ENCODE results near the gene TMEM223.

Gene TMEM223

GRCh38 chr11:62810748-62811147, 18.9 kb upstream of the TMEM223 start:
- H3K27me3 ChIP-seq (ENCODE audit: low read depth, low read length) = no peaks in the 10 kb centered on the region
- no peak for TF ChIP-seq CTCF (IDR thresholded peaks at IDR 0.05; ENCODE audit: low read depth, low read length)
- no peak for TF ChIP-seq EZH2phosphoT487 (IDR thresholded peaks at IDR 0.05; ENCODE audit: low read depth)
- H3K9me3 ChIP-seq (ENCODE audit: insufficient read depth, low read length) = no peaks in the 10 kb centered on the region
- no peak overlapping the region for H3K4me2 ChIP-seq (ENCODE audit: low read length)
- no peak overlapping the region for H3K27ac ChIP-seq (ENCODE audit: low read length)
- no peak overlapping the region for H2AFZ ChIP-seq (ENCODE audit: low read depth, low read length)
- H3K4me3 ChIP-seq (ENCODE audit: low read length) = no peak overlapping the region
- H4K20me1 ChIP-seq (ENCODE audit: insufficient read depth, low read length) = no peaks in the 10 kb centered on the region
- no peak overlapping the region for H3K9ac ChIP-seq (ENCODE audit: low read length)
- H3K36me3 ChIP-seq (replicated peaks; ENCODE audit: low read depth, low read length) = peaks cover 9% of the 10 kb centered on the region
- H3K4me1 ChIP-seq (ENCODE audit: low read length) = peaks cover 15% of the 10 kb centered on the region
- peaks cover 3% of the 10 kb centered on the region; the same call in 1 of the 2 replicates for H3K79me2 ChIP-seq (ENCODE audit: low read length)

GRCh38 chr11:62806611-62807121, 14.9 kb upstream of the TMEM223 start:
- Histone ChIP-seq H3K79me2 (ENCODE audit: low read length) (peaks cover 29% of the 10 kb centered on the region), H3K27ac (ENCODE audit: low read length) (peak overlapping the region; percentile 65), H3K27me3 (ENCODE audit: low read depth, low read length) (no peaks in the 10 kb centered on the region), H3K4me3 (ENCODE audit: low read length) (peak overlapping the region; percentile 79), H3K9me3 (ENCODE audit: insufficient read depth, low read length) (no peaks in the 10 kb centered on the region), H3K9ac (ENCODE audit: low read length) (peak overlapping the region; percentile 82), H3K36me3 (replicated peaks; ENCODE audit: low read depth, low read length) (peaks cover 21% of the 10 kb centered on the region), H2AFZ (ENCODE audit: low read depth, low read length) (no peak overlapping the region), H3K4me2 (ENCODE audit: low read length) (peak overlapping the region; percentile 90), H3K4me1 (ENCODE audit: low read length) (peaks cover 34% of the 10 kb centered on the region), H4K20me1 (ENCODE audit: insufficient read depth, low read length) (peaks cover 12% of the 10 kb centered on the region)
- TF ChIP-seq EZH2phosphoT487 (IDR thresholded peaks at IDR 0.05; ENCODE audit: low read depth) (no peak), CTCF (IDR thresholded peaks at IDR 0.05; ENCODE audit: low read depth, low read length) (no peak)

- peak overlapping the region; percentile 33; the same call in 1 of the 2 replicates for H2AFZ ChIP-seq (ENCODE audit: low read depth, low read length)
- no peaks in the 10 kb centered on the region for H3K27me3 ChIP-seq (ENCODE audit: low read depth, low read length)
- H3K4me2 ChIP-seq (ENCODE audit: low read length) = peak overlapping the region; percentile 90
- H3K36me3 ChIP-seq (replicated peaks; ENCODE audit: low read depth, low read length) = peaks cover 28% of the 10 kb centered on the region
- peak overlapping the region; percentile 79 for H3K4me3 ChIP-seq (ENCODE audit: low read length)
- peaks cover 35% of the 10 kb centered on the region for H3K4me1 ChIP-seq (ENCODE audit: low read length)
- no peaks in the 10 kb centered on the region for H3K9me3 ChIP-seq (ENCODE audit: insufficient read depth, low read length)
- H3K79me2 ChIP-seq (ENCODE audit: low read length) = peaks cover 29% of the 10 kb centered on the region
- TF ChIP-seq CTCF (IDR thresholded peaks at IDR 0.05; ENCODE audit: low read depth, low read length) (no peak), EZH2phosphoT487 (IDR thresholded peaks at IDR 0.05; ENCODE audit: low read depth) (no peak)
- H4K20me1 ChIP-seq (ENCODE audit: insufficient read depth, low read length) = peaks cover 12% of the 10 kb centered on the region
- peak overlapping the region; percentile 65 for H3K27ac ChIP-seq (ENCODE audit: low read length)
- H3K9ac ChIP-seq (ENCODE audit: low read length) = peak overlapping the region; percentile 82
Observed at GRCh38 chr11:62805961-62806441, 14.2 kb upstream of the TMEM223 start.

GRCh38 chr11:62805076-62805892, 13.5 kb upstream of the TMEM223 start, which contains the start of gene NXF1:
NXF1 (minus strand) TSS chr11:62805440; CDS start chr11:62805356, 84 bp downstream.
- TF ChIP-seq EZH2phosphoT487 (IDR thresholded peaks at IDR 0.05; ENCODE audit: low read depth) = no peak
- TF ChIP-seq CTCF (IDR thresholded peaks at IDR 0.05; ENCODE audit: low read depth, low read length) = no peak
- peaks cover 29% of the 10 kb centered on the region for H3K79me2 ChIP-seq (ENCODE audit: low read length)
- peaks cover 12% of the 10 kb centered on the region for H4K20me1 ChIP-seq (ENCODE audit: insufficient read depth, low read length)
- peak within 1 kb of the TSS; percentile 33; the same call in 1 of the 2 replicates for H2AFZ ChIP-seq (ENCODE audit: low read depth, low read length)
- no peaks in the 10 kb centered on the region for H3K9me3 ChIP-seq (ENCODE audit: insufficient read depth, low read length)
- peak within 1 kb of the TSS; percentile 79 for H3K4me3 ChIP-seq (ENCODE audit: low read length)
- H3K4me2 ChIP-seq (ENCODE audit: low read length) = peak within 1 kb of the TSS; percentile 91
- peak within 1 kb of the TSS; percentile 89 for H3K9ac ChIP-seq (ENCODE audit: low read length)
- H3K36me3 ChIP-seq (replicated peaks; ENCODE audit: low read depth, low read length) = peaks cover 32% of the 10 kb centered on the region
- no peaks in the 10 kb centered on the region for H3K27me3 ChIP-seq (ENCODE audit: low read depth, low read length)
- H3K4me1 ChIP-seq (ENCODE audit: low read length) = peaks cover 35% of the 10 kb centered on the region
- peak within 1 kb of the TSS; percentile 65 for H3K27ac ChIP-seq (ENCODE audit: low read length)
